Lower lobe of right lung (tissue), 2 donors: ENCODE data around the gene DNAH17. TPM values are rescaled to one million over a fixed set of nuclear protein-coding genes. Genes with fewer than 3 reads are reported as not detected.

Source experiments
- ATAC-seq, 2 donors: fragments of 200-7000 bp; cut with Tn5 transposase; one replicate each; pipeline ENCODE4 v1.9.1; 2020 to 2022; ENCODE audit warnings: mild to moderate bottlenecking in 2 of 2, moderate library complexity in 2 of 2
- DNase-seq: peaks from one replicate; pipeline ENCODE4 v3.0.0-alpha.2; 2020
- H3K27ac ChIP-seq: fragments of 200-600 bp; one replicate; pipeline ENCODE4 v1.8.0; 2022
- H3K27me3 ChIP-seq: fragments of 200-600 bp; one replicate; pipeline ENCODE4 v1.8.0; 2022; ENCODE audit warnings: low read depth
- H3K36me3 ChIP-seq: fragments of 200-600 bp; one replicate; pipeline ENCODE4 v1.8.0; 2022; ENCODE audit warnings: mild to moderate bottlenecking
- H3K4me1 ChIP-seq: fragments of 200-600 bp; one replicate; pipeline ENCODE4 v1.8.0; 2022
- H3K4me3 ChIP-seq: fragments of 200-600 bp; one replicate; pipeline ENCODE4 v1.8.0; 2022; ENCODE audit warnings: mild to moderate bottlenecking
- H3K9me3 ChIP-seq: fragments of 200-600 bp; one replicate; pipeline ENCODE4 v1.8.0; 2022
- intact Hi-C: fragments of 100-400 bp; cut with DNase I; formaldehyde crosslinking; loops from one replicate; pipeline ENCODE4 v1.11.0; 2022
- total RNA-seq: library from RNA; stranded (reverse); fragmentation: NEBNext Ultra II Directional; extraction: Animal tissue kit (Norgen Biotek cat#: 25700); gene quantifications from one replicate; pipeline ENCODE4 v1.2.1, GENCODE V29; 2021
- TF ChIP-seq, protein P1 (sequence below): fragments of 200-600 bp; IDR thresholded peaks from one replicate; pipeline ENCODE4 v1.8.0; 2022; ENCODE audit warnings: antibody characterized with exemption, mild to moderate bottlenecking
- donor health status: DM: no; HTN: yes; CAD: no; lungs with severe emphysema.

The DNAH17 gene
- total RNA-seq, 1 donor from 2014 or later = 2.8 TPM

DNA sequence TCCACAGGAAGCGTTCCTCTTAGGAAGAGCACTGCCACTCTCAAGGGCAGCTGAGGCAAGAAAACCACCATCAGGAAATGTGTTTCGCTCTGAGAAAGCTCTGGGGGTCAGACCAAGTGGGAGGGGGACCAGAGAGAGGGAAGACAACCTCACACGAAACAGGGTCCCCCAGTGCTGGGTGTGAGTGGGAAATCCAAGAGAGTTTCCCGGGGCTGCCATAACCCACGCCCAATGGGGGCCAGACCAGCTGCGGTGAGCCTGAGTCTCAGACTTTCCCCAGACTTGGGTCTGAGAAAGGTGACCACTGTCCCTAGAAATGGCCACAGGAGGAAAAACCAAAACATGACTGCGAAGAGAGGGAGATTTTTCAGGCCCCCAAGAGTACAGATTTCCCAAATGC is 14.5 kb downstream of the DNAH17 start:
- no peaks in the 10 kb centered on the region for H3K4me1 ChIP-seq
- intact Hi-C loops = no loop called here

GRCh38 chr17:78561166-78561565 is 16.0 kb downstream of the DNAH17 start:
- Histone ChIP-seq H3K9me3 (no peaks in the 10 kb centered on the region), H3K36me3 (no peaks in the 10 kb centered on the region), H3K27me3 (no peaks in the 10 kb centered on the region), H3K4me3 (no peak overlapping the region), H3K27ac (no peak overlapping the region), H3K4me1 (no peaks in the 10 kb centered on the region)
- intact Hi-C loops = no loop called here
- TF ChIP-seq, protein P1, sequence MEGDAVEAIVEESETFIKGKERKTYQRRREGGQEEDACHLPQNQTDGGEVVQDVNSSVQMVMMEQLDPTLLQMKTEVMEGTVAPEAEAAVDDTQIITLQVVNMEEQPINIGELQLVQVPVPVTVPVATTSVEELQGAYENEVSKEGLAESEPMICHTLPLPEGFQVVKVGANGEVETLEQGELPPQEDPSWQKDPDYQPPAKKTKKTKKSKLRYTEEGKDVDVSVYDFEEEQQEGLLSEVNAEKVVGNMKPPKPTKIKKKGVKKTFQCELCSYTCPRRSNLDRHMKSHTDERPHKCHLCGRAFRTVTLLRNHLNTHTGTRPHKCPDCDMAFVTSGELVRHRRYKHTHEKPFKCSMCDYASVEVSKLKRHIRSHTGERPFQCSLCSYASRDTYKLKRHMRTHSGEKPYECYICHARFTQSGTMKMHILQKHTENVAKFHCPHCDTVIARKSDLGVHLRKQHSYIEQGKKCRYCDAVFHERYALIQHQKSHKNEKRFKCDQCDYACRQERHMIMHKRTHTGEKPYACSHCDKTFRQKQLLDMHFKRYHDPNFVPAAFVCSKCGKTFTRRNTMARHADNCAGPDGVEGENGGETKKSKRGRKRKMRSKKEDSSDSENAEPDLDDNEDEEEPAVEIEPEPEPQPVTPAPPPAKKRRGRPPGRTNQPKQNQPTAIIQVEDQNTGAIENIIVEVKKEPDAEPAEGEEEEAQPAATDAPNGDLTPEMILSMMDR = no peak
- ATAC-seq (no peak), DNase-seq (no peak)

More for the DNA sequence above, 14.5 kb downstream of the DNAH17 start:
- Histone ChIP-seq H3K27ac (no peak overlapping the region), H3K9me3 (no peaks in the 10 kb centered on the region), H3K36me3 (no peaks in the 10 kb centered on the region), H3K27me3 (no peaks in the 10 kb centered on the region), H3K4me3 (no peak overlapping the region)
- ATAC-seq = no peak
- TF ChIP-seq, protein P1 = no peak
- no peak for DNase-seq

DNA sequence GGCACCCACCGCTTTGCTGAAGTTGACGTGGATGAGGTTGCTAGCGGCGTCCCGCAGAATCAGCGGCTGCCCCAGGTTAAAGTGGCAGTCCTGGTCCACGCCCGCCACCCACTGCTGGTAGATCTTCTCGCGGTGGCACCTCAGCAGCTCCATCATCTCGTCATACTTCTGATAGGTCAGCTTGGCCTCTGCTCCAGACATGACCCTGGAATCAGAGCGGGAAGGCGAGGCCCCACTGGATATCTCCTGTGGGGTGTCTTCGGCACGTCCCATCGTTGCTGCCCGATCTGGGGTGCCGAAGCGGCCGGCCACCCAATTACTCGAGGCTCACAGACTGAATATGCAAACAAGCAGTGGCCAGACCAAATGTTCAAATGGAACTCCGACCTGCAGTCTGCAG is 16.5 kb downstream of the DNAH17 start:
- no peaks in the 10 kb centered on the region for H3K36me3 ChIP-seq
- H3K4me3 ChIP-seq = no peak overlapping the region
- no peaks in the 10 kb centered on the region for H3K4me1 ChIP-seq
- intact Hi-C loops = no loop called here
- H3K9me3 ChIP-seq = no peaks in the 10 kb centered on the region
- no peak for DNase-seq
- H3K27me3 ChIP-seq = no peaks in the 10 kb centered on the region
- H3K27ac ChIP-seq = no peak overlapping the region
- no peak for ATAC-seq
- TF ChIP-seq, protein P1 = no peak

DNA sequence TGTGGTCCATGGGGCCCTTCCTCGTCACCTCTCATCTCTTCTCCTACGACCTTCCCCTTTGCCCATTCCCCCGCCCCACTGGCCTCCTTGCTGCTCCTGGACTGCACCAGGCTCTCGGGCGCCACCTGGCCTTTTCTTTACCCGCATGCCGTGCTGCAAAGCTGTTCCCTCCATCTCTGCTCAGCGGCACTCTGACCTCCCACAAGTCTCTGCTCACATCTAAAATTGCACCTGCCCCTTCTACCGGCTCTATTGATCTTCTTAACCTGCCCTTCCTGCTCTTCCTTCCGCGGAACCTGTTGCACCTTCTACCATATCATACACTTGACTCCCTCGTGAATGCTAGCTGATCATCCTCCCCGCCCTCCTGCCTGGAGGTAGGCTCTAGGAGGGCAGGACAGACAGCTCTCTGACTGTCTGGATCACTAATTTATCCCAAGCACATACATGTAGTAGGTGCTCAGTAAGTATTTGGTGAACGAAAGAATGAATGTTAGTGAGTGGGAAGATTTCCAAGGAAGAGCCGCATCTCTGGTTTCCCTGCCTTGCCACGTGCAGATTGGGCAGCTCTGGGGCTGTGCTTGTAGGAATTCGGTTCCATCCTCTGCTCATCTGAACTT is 17.3 kb downstream of the DNAH17 start:
- Histone ChIP-seq H3K36me3 (no peaks in the 10 kb centered on the region), H3K27me3 (no peaks in the 10 kb centered on the region), H3K27ac (no peak overlapping the region), H3K4me3 (no peak overlapping the region), H3K9me3 (no peaks in the 10 kb centered on the region), H3K4me1 (no peaks in the 10 kb centered on the region)
- intact Hi-C loops = no loop called here
- TF ChIP-seq, protein P1 = peak; percentile 21
- peak; percentile 59 for DNase-seq
- ATAC-seq = peak; percentile 42 to 50

DNA sequence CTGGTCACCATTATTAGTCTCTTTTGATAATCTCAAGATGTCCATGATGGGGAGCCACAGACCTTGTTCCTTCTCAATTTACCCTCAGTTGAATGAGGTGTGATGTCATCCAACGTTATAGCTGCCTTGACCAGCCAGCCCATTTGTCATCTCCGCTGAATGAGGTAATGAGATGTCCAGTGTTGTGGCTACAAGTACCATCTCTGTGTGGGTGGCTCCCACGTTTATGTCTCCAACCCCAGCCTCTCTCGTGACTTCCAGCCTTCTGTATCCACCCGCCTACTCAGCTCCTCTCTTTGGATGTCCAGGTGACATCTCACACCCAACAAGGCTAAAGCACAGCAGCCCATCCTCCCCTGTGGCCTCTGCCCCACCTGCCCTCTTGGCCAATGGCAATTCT is 18.2 kb downstream of the DNAH17 start:
- TF ChIP-seq, protein P1 = no peak
- Histone ChIP-seq H3K36me3 (no peaks in the 10 kb centered on the region), H3K27me3 (no peaks in the 10 kb centered on the region), H3K9me3 (no peaks in the 10 kb centered on the region), H3K4me3 (no peak overlapping the region), H3K27ac (no peak overlapping the region), H3K4me1 (no peaks in the 10 kb centered on the region)
- ATAC-seq = no peak
- intact Hi-C loops = no loop called here
- DNase-seq = no peak
